Measurements from ENCODE around the gene GPX2. TPM values are rescaled to one million over a fixed set of nuclear protein-coding genes. Genes with fewer than 3 reads are reported as not detected.

The GPX2 gene
- total and polyA plus RNA-seq, 10 of the 15 experiments (the other 5 are each of a cell fraction or from before 2014, with no cell fraction given) = not detected

DNA sequence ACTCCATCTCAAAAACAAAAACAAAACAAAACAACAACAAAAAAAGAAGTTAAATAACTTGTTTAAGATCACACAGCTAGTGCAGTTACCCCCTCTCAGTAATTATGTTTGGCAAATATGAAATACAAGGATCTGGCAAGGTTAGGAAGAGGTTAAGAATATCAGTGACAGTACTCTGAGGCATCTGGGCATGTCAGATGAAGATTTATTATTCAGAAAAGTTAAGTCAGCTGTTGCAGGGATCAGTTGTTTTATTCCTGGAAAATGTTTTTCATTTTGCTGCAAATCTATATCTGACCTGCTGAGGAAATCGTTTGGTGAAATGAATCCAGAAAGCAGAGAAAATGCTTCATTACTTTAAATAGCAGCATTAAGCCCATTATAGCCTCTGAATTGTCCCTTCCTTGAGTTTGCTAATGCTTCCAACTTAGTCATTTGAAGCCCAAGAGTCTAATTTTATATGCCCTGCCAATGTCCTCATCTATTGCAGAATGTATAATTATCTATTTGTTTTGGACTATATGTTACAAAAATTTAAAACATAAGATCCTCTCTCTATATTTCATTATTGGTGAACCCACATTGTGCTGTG is 8.1 kb downstream of the GPX2 start:
- RAD21 ChIA-PET (ENCODE audit: unreplicated experiment) = no interaction called here
- no TSS peak for BruUV-seq (replicated peaks)
- TF ChIP-seq MXI1 (IDR thresholded peaks at IDR 0.05; ENCODE audit: low read depth, low read length) = no peak
- TF ChIP-seq EZH2 (IDR thresholded peaks at IDR 0.05; ENCODE audit: borderline replicate concordance, control insufficient read depth, low read depth, low read length) = no peak
- TF ChIP-seq, protein P1, sequence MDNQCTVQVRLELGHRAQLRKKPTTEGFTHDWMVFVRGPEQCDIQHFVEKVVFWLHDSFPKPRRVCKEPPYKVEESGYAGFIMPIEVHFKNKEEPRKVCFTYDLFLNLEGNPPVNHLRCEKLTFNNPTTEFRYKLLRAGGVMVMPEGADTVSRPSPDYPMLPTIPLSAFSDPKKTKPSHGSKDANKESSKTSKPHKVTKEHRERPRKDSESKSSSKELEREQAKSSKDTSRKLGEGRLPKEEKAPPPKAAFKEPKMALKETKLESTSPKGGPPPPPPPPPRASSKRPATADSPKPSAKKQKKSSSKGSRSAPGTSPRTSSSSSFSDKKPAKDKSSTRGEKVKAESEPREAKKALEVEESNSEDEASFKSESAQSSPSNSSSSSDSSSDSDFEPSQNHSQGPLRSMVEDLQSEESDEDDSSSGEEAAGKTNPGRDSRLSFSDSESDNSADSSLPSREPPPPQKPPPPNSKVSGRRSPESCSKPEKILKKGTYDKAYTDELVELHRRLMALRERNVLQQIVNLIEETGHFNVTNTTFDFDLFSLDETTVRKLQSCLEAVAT (IDR thresholded peaks at IDR 0.05) = no peak
- no peak for TF ChIP-seq SIN3A (IDR thresholded peaks at IDR 0.05; ENCODE audit: low read depth, low read length)
- TF ChIP-seq, protein P2, sequence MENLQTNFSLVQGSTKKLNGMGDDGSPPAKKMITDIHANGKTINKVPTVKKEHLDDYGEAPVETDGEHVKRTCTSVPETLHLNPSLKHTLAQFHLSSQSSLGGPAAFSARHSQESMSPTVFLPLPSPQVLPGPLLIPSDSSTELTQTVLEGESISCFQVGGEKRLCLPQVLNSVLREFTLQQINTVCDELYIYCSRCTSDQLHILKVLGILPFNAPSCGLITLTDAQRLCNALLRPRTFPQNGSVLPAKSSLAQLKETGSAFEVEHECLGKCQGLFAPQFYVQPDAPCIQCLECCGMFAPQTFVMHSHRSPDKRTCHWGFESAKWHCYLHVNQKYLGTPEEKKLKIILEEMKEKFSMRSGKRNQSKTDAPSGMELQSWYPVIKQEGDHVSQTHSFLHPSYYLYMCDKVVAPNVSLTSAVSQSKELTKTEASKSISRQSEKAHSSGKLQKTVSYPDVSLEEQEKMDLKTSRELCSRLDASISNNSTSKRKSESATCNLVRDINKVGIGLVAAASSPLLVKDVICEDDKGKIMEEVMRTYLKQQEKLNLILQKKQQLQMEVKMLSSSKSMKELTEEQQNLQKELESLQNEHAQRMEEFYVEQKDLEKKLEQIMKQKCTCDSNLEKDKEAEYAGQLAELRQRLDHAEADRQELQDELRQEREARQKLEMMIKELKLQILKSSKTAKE (IDR thresholded peaks at IDR 0.05; ENCODE audit: low read depth, poor library complexity, severe bottlenecking) = no peak
- TF ChIP-seq KDM1A (IDR thresholded peaks at IDR 0.05; ENCODE audit: borderline replicate concordance) = no peak
- no peak for TF ChIP-seq NR2F1 (conservative IDR thresholded peaks at IDR 0.05)
- TF ChIP-seq RB1 (IDR thresholded peaks at IDR 0.05; ENCODE audit: borderline replicate concordance) = no peak
- TF ChIP-seq CBX5 (IDR thresholded peaks at IDR 0.05; ENCODE audit: low read depth) = no peak
- no peak for TF ChIP-seq ZNF687 (IDR thresholded peaks at IDR 0.05)
- TF ChIP-seq EED (IDR thresholded peaks at IDR 0.05; ENCODE audit: low read depth) = no peak
- no peak for TF ChIP-seq BHLHE40 (IDR thresholded peaks at IDR 0.05; ENCODE audit: borderline replicate concordance in 1 of 2, low read depth in 2 of 2, low read length in 1 of 2)
- no peak for TF ChIP-seq TARDBP (IDR thresholded peaks at IDR 0.05; ENCODE audit: borderline replicate concordance)
- TF ChIP-seq SREBF2 (IDR thresholded peaks at IDR 0.05; ENCODE audit: low read length) = no peak
- TF ChIP-seq, protein P3, sequence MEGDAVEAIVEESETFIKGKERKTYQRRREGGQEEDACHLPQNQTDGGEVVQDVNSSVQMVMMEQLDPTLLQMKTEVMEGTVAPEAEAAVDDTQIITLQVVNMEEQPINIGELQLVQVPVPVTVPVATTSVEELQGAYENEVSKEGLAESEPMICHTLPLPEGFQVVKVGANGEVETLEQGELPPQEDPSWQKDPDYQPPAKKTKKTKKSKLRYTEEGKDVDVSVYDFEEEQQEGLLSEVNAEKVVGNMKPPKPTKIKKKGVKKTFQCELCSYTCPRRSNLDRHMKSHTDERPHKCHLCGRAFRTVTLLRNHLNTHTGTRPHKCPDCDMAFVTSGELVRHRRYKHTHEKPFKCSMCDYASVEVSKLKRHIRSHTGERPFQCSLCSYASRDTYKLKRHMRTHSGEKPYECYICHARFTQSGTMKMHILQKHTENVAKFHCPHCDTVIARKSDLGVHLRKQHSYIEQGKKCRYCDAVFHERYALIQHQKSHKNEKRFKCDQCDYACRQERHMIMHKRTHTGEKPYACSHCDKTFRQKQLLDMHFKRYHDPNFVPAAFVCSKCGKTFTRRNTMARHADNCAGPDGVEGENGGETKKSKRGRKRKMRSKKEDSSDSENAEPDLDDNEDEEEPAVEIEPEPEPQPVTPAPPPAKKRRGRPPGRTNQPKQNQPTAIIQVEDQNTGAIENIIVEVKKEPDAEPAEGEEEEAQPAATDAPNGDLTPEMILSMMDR (IDR thresholded peaks at IDR 0.05 in 2 of 3, conservative IDR thresholded peaks at IDR 0.05 in 1 of 3; ENCODE audit: control insufficient read depth in 2 of 3, extremely low read depth in 1 of 3, insufficient read depth in 1 of 3, low read depth in 3 of 3, low read length in 3 of 3) = no peak

More for the DNA sequence above, 8.1 kb downstream of the GPX2 start:
- Histone ChIP-seq H3K27me3 (replicated peaks in 1 of 2; ENCODE audit: control insufficient read depth in 2 of 2, insufficient read depth in 2 of 2, low read length in 1 of 2) (no peaks in the 10 kb centered on the region), H2AFZ (ENCODE audit: control insufficient read depth, low read depth, low read length) (no peak overlapping the region), H3K36me3 (ENCODE audit: control insufficient read depth in 2 of 2, insufficient read depth in 2 of 2, low read length in 1 of 2) (peaks cover 1 to 24% of the 10 kb centered on the region in 2 experiments), H4K20me1 (ENCODE audit: control insufficient read depth, insufficient read depth) (no peaks in the 10 kb centered on the region), H3K79me2 (ENCODE audit: control insufficient read depth, insufficient read depth, low read length) (no peaks in the 10 kb centered on the region; the same call in 1 of the 2 replicates), H3K9ac (ENCODE audit: control insufficient read depth, insufficient read depth, low read length) (no peak overlapping the region), H3K4me3 (no peak overlapping the region), H3K4me2 (ENCODE audit: control insufficient read depth, insufficient read depth) (no peak overlapping the region), H3K4me1 (ENCODE audit: control insufficient read depth, insufficient read depth, low read length) (no peaks in the 10 kb centered on the region; the same call in 1 of the 2 replicates), H3K27ac (ENCODE audit: control insufficient read depth, insufficient read depth) (no peak overlapping the region), H3K9me3 (replicated peaks; ENCODE audit: control insufficient read depth, insufficient read depth, low read length) (no peaks in the 10 kb centered on the region)
- CTCF ChIA-PET = no interaction called here
- ATAC-seq = no peak
- WGBS (ENCODE audit: insufficient coverage, insufficient replicate concordance, low lambda C conversion rate, missing lambda C conversion rate) = 40% methylated on average over 1 of the region's 1 CpG
- in situ Hi-C loops (cut with MboI) (no loop called here), intact Hi-C loops (cut with micrococcal nuclease; ENCODE audit: unreplicated experiment) (no loop called here)
- SMC1A ChIA-PET (ENCODE audit: uncharacterized antibody, unreplicated experiment) = no interaction called here
- DNase-seq (ENCODE audit: low read depth, low spot score) = no peak
- no peak for FAIRE-seq
- POLR2A ChIA-PET = no interaction called here

Measured in GM12878 (cell line).